Measurements from ENCODE around the gene MUC20. TPM values are rescaled to one million over a fixed set of nuclear protein-coding genes. Genes with fewer than 3 reads are reported as not detected.
"Not testable (repeated sequence)": the region's sequence is repeated elsewhere in the genome, so short reads cannot be mapped to it uniquely, and the experiment has no call there.

Gene MUC20
- total RNA-seq, 8 experiments from 2014 or later = 0.49 to 6.3 (median 1.1) TPM

DNA sequence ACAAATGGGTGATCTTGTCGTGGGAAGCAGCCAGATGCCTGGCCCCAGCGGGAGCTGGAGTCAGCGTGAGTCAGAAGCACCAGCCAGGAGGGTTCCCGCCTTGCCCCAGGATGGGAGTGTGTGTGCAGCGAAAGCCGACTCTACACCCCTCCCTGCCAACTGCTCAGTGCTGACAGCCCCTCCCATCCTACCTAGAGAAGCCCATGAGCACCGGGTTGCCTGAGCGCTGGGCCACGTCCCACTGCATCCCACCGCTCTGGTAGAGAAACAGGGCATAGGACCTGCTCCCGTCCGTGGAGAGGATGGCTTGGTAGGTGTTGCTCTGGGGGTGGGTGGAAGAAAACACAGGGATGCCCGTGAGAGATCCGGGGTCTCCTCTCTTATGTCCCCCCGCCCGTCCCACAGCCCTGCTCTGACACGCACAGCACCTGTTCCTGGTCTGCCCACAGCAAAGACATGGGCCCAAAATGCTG lies 48.1 kb downstream of the MUC20 start:
- WGBS, 10 experiments = 0 to 100% (median 63%) methylated on average over 1 to 4 of the region's 17 CpGs; no CpG with 5 or more reads in 6 of the 10 experiments
- H3K4me1 ChIP-seq (replicated peaks in 1 of 2) = no peaks in the 10 kb centered on the region
- in situ Hi-C loops (cut with MboI; ENCODE audit: low pct_unique_long_range_greater_than_20kb in 2 of 9, low sequenced_read_pairs in 9 of 9, unreplicated experiment in 9 of 9) = no loop called here
- H3K4me3 ChIP-seq = no peak overlapping the region
- ATAC-seq (replicated peaks in 6 of 8) = peak in 2 of 8 experiments; percentile 34 to 60
- no peak overlapping the region for H3K27ac ChIP-seq

DNA sequence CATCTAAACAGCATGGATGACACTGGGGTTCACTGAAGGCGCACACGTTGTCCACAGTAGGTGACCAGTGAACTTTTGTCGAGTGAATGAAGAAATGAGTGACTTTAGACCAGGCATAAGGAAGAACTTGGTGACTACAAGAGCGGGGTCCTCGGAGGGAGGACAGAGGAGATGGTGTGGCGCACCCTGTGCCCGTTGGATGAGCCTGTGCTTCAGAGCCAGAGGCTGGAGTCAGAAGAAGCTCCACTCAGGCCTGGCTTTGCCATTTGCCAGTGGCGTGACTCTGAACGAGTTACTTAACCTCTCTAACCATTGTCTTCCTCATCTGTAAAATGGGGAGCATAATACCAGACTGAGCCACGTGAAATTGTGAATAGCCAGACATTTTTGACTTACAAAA lies 48.8 kb downstream of the MUC20 start:
- 44 to 91% (median 67%) methylated on average over 2 to 9 of the region's 10 CpGs; no CpG with 5 or more reads in 3 of the 10 experiments for WGBS, 10 experiments
- Histone ChIP-seq H3K4me3 (no peak overlapping the region), H3K4me1 (replicated peaks in 1 of 2) (no peaks in the 10 kb centered on the region), H3K27ac (no peak overlapping the region)
- in situ Hi-C loops (cut with MboI; ENCODE audit: low pct_unique_long_range_greater_than_20kb in 2 of 9, low sequenced_read_pairs in 9 of 9, unreplicated experiment in 9 of 9) = no loop called here
- ATAC-seq (replicated peaks in 6 of 8) = no peak

DNA sequence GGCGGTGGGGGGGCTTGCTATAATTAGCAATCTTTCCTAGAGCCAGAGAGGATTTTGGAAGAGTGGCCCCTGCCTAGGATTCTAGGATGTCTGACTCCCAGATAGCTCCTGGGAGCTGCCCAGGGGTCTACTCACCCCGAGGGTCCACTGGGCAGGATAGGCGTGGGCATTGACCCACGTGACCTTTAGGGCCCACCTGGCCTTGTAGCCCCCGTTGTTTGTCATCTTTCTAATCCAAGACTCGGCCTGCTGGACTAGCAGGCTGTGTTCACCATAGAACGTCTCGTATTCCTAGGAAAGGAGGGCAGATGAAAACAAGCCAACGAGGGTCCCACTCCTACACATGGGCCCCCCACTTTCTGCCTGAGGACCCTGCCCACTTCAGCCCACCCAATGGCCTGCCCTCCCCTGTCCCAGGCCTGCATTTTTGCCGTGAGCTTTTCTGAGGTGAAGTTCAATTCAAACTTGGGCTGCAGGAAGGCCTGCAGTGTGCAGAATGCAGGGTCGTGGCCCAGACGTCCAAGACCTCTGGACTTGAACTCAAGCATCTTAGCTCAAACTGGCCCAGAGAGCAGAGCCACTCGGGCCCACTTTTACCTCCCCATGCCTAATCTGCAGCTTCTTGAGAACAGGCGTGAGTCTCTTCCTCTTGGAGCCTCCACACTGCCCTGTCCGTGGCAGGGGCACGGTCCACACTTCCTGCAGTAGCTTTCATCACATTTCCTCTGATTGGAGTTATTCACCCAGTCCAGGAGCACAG lies 49.5 kb downstream of the MUC20 start:
- no peaks in the 10 kb centered on the region for H3K4me1 ChIP-seq (replicated peaks in 1 of 2)
- H3K27ac ChIP-seq = no peak overlapping the region
- H3K4me3 ChIP-seq = no peak overlapping the region
- no peak for ATAC-seq (replicated peaks in 6 of 8)
- in situ Hi-C loops (cut with MboI; ENCODE audit: low pct_unique_long_range_greater_than_20kb in 2 of 9, low sequenced_read_pairs in 9 of 9, unreplicated experiment in 9 of 9) = no loop called here
- WGBS, 10 experiments = 41 to 86% (median 58%) methylated on average over 2 to 4 of the region's 16 CpGs; no CpG with 5 or more reads in 4 of the 10 experiments

DNA sequence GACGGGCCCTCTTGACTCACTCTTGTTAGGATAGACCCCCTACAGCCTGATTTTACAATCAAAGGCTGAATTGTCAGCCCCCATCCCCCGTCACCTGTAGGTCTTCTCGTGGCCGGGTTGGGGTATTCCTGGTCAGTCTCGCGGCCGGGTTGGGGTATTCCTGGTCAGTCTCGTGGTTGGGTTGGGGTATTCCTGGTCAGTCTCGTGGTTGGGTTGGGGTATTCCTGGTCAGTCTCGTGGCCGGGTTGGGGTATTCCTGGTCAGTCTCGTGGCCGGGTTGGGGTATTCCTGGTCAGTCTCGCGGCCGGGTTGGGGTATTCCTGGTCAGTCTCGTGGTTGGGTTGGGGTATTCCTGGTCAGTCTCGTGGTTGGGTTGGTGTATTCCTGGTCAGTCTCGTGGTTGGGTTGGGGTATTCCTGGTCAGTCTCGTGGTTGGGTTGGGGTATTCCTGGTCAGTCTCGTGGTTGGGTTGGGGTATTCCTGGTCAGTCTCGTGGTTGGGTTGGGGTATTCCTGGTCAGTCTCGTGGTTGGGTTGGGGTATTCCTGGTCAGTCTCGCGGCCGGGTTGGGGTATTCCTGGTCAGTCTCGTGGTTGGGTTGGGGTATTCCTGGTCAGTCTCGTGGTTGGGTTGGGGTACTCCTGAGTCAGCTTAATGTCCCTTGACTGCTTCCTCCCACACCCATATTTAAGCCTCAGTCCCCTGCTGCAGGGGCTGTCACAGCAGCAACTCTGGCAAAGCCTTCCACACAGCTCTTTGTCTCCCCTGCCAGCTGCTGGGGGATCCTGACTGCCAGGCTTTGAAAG lies 50.3 kb downstream of the MUC20 start:
- H3K4me1 ChIP-seq (replicated peaks in 1 of 2); in situ Hi-C loops (cut with MboI; ENCODE audit: low pct_unique_long_range_greater_than_20kb in 2 of 9, low sequenced_read_pairs in 9 of 9, unreplicated experiment in 9 of 9); ATAC-seq (replicated peaks in 6 of 8); H3K27ac ChIP-seq; H3K4me3 ChIP-seq: not testable (repeated sequence)
- WGBS, 10 experiments = 60 to 100% methylated on average over 1 of the region's 28 CpGs; no CpG with 5 or more reads in 8 of the 10 experiments

DNA sequence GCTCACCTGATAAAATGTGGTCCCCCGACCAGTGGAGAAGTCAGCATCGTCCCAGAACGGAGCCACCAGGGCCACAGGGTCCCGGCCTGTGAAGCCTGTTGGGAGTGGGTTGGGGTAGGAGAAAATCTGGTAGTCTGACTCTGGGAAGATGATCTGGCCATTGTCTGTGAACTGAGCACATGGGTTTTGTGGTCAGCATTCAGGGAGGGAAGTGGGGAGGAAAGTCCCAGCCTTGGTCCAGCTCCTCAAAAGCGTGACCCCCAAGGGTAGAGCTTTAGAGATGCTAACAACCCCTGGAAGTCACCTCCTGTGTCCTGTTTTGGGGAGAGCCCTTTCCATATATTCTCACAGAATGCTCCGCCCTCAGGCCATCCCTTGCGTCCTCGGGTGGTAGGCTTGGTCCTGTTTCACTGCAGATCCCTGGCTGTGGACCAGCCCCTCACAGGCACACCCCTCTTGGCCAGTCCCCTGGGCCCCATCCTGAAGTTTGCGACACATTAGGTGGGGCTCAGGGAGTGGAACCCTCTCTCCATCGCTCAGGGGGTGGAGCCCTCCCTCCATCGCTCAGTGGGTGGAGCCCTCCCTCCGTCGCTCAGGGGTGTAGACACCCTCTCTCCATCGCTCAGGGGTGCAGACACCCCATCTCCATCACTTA lies 51.0 kb downstream of the MUC20 start:
- Histone ChIP-seq H3K4me3 (no peak overlapping the region), H3K27ac (no peak overlapping the region), H3K4me1 (replicated peaks in 1 of 2) (no peaks in the 10 kb centered on the region)
- in situ Hi-C loops (cut with MboI; ENCODE audit: low pct_unique_long_range_greater_than_20kb in 2 of 9, low sequenced_read_pairs in 9 of 9, unreplicated experiment in 9 of 9) = no loop called here
- peak in 1 of 8 experiments; percentile 61 for ATAC-seq (replicated peaks in 6 of 8)
- WGBS, 10 experiments = 50 to 90% (median 72%) methylated on average over 2 to 8 of the region's 14 CpGs; no CpG with 5 or more reads in 5 of the 10 experiments

DNA sequence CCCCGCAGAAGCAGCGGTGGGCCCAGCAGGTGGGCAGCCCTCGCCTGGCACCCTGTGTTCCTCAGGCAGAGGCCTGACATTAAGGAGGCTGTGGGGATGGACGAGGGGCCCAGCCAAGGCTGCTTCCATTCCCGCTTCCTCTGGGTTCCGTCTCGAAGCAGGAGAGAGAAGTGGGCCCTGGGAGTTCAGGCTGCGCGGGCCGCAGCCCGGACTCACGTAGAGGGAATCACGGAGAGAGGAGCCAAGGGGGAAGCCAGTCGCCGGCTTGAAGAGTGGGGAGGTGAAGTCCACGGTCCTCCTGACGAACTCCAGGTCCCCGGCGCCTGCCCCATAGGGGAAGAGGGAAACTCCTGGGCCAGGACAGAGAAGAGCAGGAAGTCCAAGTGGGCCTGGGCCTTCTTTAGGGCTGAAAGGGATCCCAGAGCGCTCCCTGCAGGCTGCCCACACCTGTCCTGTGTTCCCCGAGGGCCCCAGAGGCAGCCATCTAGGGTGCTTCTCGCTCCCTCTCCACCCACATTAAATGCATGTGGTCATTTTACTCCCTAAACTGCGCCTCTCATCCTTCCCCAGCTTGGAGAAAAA lies 53.3 kb downstream of the MUC20 start:
- 0 to 100% (median 63%) methylated on average over 1 to 6 of the region's 23 CpGs; no CpG with 5 or more reads in 4 of the 10 experiments for WGBS, 10 experiments

DNA sequence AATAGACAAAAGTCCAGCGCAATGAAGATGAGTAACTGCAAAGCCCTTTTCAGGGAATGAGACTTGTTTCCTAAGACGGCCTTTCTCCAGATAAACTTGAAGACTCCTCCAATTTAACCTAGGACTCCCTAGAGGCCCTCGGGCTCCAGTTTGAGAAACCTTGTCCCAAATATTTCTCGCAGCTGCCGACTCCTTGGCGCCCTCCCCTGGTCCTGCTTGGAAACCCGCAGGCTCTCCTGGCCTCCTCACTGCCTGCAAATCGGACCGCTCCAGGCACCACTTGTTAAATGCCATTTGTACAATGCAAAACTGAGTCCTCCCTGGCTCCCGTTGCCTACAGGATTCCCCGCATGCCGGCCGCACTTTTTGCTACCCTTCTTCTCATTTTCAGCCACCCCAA lies 54.1 kb downstream of the MUC20 start:
- H3K4me1 ChIP-seq (replicated peaks in 1 of 2) = no peaks in the 10 kb centered on the region
- ATAC-seq (replicated peaks in 6 of 8) = peak in 4 of 8 experiments; percentile 36 to 57 (median 48)
- H3K4me3 ChIP-seq = no peak overlapping the region
- in situ Hi-C loops (cut with MboI; ENCODE audit: low pct_unique_long_range_greater_than_20kb in 2 of 9, low sequenced_read_pairs in 9 of 9, unreplicated experiment in 9 of 9) = no loop called here
- no peak overlapping the region for H3K27ac ChIP-seq
- WGBS, 10 experiments = 25 to 42% (median 40%) methylated on average over 1 to 13 of the region's 13 CpGs; no CpG with 5 or more reads in 4 of the 10 experiments

More for the DNA sequence above, 53.3 kb downstream of the MUC20 start:
- Histone ChIP-seq H3K4me1 (replicated peaks in 1 of 2) (no peaks in the 10 kb centered on the region), H3K27ac (no peak overlapping the region), H3K4me3 (no peak overlapping the region)
- ATAC-seq (replicated peaks in 6 of 8) = no peak
- in situ Hi-C loops (cut with MboI; ENCODE audit: low pct_unique_long_range_greater_than_20kb in 2 of 9, low sequenced_read_pairs in 9 of 9, unreplicated experiment in 9 of 9) = no loop called here

DNA sequence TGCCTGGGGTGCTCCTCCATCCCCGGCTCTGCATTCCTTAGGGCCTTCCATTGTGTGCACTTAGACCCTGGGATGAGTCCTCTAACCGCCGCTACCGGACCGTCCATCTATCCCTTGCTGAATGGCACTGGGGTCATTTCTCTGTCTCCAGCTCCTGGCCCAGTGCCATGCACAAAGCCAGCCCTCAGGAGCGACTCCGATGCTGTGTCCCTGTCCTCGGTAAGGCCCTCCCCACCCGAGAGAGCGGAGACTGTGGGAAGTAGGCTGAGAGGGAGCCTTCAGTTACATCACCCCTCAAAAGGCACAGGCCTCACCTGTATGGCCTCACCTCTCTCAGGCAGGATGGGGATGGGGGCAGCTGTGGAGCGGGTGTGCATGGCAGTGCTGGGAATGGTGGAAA lies 57.2 kb downstream of the MUC20 start:
- WGBS, 10 experiments = 53 to 100% (median 79%) methylated on average over 1 to 7 of the region's 11 CpGs; no CpG with 5 or more reads in 5 of the 10 experiments
- Histone ChIP-seq H3K4me1 (replicated peaks in 1 of 2) (no peaks in the 10 kb centered on the region), H3K27ac (no peak overlapping the region), H3K4me3 (no peak overlapping the region)
- no peak for ATAC-seq (replicated peaks in 6 of 8)
- in situ Hi-C loops (cut with MboI; ENCODE audit: low pct_unique_long_range_greater_than_20kb in 2 of 9, low sequenced_read_pairs in 9 of 9, unreplicated experiment in 9 of 9) = no loop called here

DNA sequence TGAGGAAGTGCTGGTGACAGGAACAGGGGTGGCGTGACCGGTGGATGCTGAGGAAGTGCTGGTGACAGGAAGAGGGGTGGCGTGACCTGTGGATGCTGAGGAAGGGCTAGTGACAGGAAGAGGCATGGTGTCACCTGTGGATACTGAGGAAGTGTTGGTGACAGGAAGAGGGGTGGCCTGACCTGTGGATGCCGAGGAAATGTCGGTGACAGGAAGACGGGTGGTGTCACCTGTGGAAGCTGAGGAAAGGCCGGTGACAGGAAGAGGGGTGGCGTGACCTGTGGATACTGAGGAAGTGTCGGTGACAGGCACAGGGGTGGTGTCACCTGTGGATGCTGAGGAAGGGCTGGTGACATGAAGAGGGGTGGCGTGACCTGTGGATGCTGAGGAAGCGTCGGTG lies 60.5 kb downstream of the MUC20 start:
- H3K4me3 ChIP-seq; ATAC-seq (replicated peaks in 6 of 8); in situ Hi-C loops (cut with MboI; ENCODE audit: low pct_unique_long_range_greater_than_20kb in 2 of 9, low sequenced_read_pairs in 9 of 9, unreplicated experiment in 9 of 9); H3K4me1 ChIP-seq (replicated peaks in 1 of 2); H3K27ac ChIP-seq: not testable (repeated sequence)
- 83 to 90% (median 89%) methylated on average over 1 to 7 of the region's 12 CpGs; no CpG with 5 or more reads in 6 of the 10 experiments for WGBS, 10 experiments

Other genes starting within 250 kb of the MUC20 start
- 10 to 100 TPM; 28.0 to 65.0 (median 36.9) TPM for gene PPP1R2, start 177.7 kb upstream of the MUC20 start, total RNA-seq
- gene APOD, start 137.0 kb upstream of the MUC20 start, total RNA-seq = 10 to 100 TPM in 3 of 8 experiments, 1 to 10 TPM in 1, under 1 TPM in 3, not detected in 1; 0.17 to 36.7 (median 8.8) TPM
- gene MUC4, start 91.0 kb downstream of the MUC20 start, total RNA-seq = 1 to 10 TPM in 3 of 8 experiments, under 1 TPM in 4, not detected in 1; 0.22 to 3.6 (median 0.76) TPM
- 10 to 100 TPM in 6 of 8 experiments, 1 to 10 TPM in 2; 4.4 to 18.7 (median 14.2) TPM for gene TNK2, start 187.6 kb downstream of the MUC20 start, total RNA-seq